Measurements from ENCODE around the gene POU2F3. TPM values are rescaled to one million over a fixed set of nuclear protein-coding genes. Genes with fewer than 3 reads are reported as not detected.

The POU2F3 gene
- polyA plus RNA-seq, 1 donor (not counting 4 experiments of a cell fraction or from before 2014, with no cell fraction given), result 0.96 TPM

DNA sequence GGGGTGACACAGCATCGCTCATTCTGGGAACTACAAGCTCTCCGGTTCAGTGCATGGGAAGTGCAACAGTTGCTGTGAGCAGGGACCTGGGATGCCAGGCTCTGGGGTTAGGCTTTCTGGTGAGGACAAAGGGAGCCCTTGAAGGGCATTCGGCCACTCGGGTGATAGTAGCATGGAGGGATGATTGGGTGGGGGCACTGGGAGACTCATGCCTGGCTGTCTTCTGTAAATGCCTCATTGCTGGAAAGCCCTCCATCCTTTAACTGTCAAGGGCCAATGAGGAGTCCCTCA, 19.2 kb upstream of the POU2F3 start:
- FAIRE-seq (no peak), DNase-seq (ENCODE audit: low read depth, low spot score) (no peak)
- Histone ChIP-seq H3K4me1 (ENCODE audit: control insufficient read depth, extremely low read depth, insufficient read depth, low read length) (no peaks in the 10 kb centered on the region), H3K36me3 (ENCODE audit: control insufficient read depth in 2 of 2, extremely low read depth in 1 of 2, insufficient read depth in 2 of 2, low read length in 2 of 2) (no peaks in the 10 kb centered on the region), H3K27ac (ENCODE audit: control insufficient read depth, insufficient read depth, low read length) (no peak overlapping the region), H3K79me2 (ENCODE audit: control insufficient read depth, insufficient read depth, low read length) (no peaks in the 10 kb centered on the region), H4K20me1 (ENCODE audit: control insufficient read depth, extremely low read depth, insufficient read depth, low read length) (peaks cover 2% of the 10 kb centered on the region), H2AFZ (ENCODE audit: control insufficient read depth, low read length) (no peak overlapping the region), H3K9me1 (ENCODE audit: control insufficient read depth, extremely low read depth, insufficient read depth, low read length) (no peaks in the 10 kb centered on the region), H3K4me2 (ENCODE audit: control insufficient read depth, extremely low read depth, insufficient read depth, low read depth, low read length) (no peak overlapping the region), H3K4me3 (ENCODE audit: control insufficient read depth in 2 of 3, extremely low read depth in 1 of 3, insufficient read depth in 2 of 3, low read depth in 1 of 3, low read length in 3 of 3) (no peak overlapping the region), H3K27me3 (ENCODE audit: control insufficient read depth, extremely low read depth, insufficient read depth, low read length) (no peaks in the 10 kb centered on the region), H3K9ac (ENCODE audit: control insufficient read depth, extremely low read depth, insufficient read depth, low read length) (no peak overlapping the region), H3K9me3 (ENCODE audit: control insufficient read depth, low read depth, low read length) (no peaks in the 10 kb centered on the region)
- dilution Hi-C loops (cut with MboI; ENCODE audit: extremely low pct_ligation_motif_present, low sequenced_read_pairs), result no loop called here
- TF ChIP-seq CTCF (optimal IDR thresholded peaks at IDR 0.05 in 1 of 3, IDR thresholded peaks at IDR 0.05 in 1 of 3, conservative IDR thresholded peaks at IDR 0.05 in 1 of 3; ENCODE audit: extremely low read depth in 1 of 3, insufficient read depth in 2 of 3, low read length in 3 of 3) (no peak), EZH2 (IDR thresholded peaks at IDR 0.05; ENCODE audit: low read length) (no peak)

DNA sequence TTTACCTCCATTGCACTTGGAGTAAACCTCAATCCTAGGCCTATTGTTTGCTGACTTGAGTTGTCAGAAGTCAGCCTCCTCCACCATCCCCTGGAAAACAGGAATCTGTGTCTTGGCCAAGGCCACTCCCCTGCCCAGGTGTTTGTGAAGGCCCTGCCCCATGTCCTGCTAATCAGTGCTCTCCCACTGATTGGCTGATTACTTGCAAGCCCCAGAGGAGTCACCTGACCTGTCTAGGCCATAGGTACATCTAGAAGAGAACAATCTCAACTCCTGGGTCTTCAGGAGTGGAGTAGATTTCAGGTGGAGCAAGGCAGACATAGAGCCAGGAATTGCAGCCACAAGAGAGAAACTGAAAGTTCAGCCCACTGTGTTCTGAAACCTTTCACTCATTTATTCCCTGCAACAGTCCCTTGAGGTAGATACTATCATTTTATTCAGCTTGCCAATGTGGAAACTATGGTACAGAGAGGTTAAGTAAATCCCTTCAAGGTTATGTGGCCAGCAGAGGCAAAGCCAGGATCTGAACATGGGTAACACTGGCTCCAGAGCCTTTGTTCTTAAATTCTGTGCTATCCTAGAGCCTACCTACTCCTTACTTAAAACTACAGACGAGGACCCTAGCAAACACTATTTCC, 18.7 kb upstream of the POU2F3 start:
- TF ChIP-seq EZH2 (IDR thresholded peaks at IDR 0.05; ENCODE audit: low read length), result no peak
- no peak for TF ChIP-seq CTCF (optimal IDR thresholded peaks at IDR 0.05 in 1 of 3, IDR thresholded peaks at IDR 0.05 in 1 of 3, conservative IDR thresholded peaks at IDR 0.05 in 1 of 3; ENCODE audit: extremely low read depth in 1 of 3, insufficient read depth in 2 of 3, low read length in 3 of 3)
- no peaks in the 10 kb centered on the region for H3K36me3 ChIP-seq (ENCODE audit: control insufficient read depth in 2 of 2, extremely low read depth in 1 of 2, insufficient read depth in 2 of 2, low read length in 2 of 2)
- H3K27me3 ChIP-seq (ENCODE audit: control insufficient read depth, extremely low read depth, insufficient read depth, low read length), result no peaks in the 10 kb centered on the region
- peaks cover 2% of the 10 kb centered on the region for H4K20me1 ChIP-seq (ENCODE audit: control insufficient read depth, extremely low read depth, insufficient read depth, low read length)
- H3K9me3 ChIP-seq (ENCODE audit: control insufficient read depth, low read depth, low read length), result no peaks in the 10 kb centered on the region
- H3K9ac ChIP-seq (ENCODE audit: control insufficient read depth, extremely low read depth, insufficient read depth, low read length), result no peak overlapping the region
- DNase-seq (ENCODE audit: low read depth, low spot score) (no peak), FAIRE-seq (no peak)
- no peaks in the 10 kb centered on the region for H3K4me1 ChIP-seq (ENCODE audit: control insufficient read depth, extremely low read depth, insufficient read depth, low read length)
- no peak overlapping the region for H2AFZ ChIP-seq (ENCODE audit: control insufficient read depth, low read length)
- H3K27ac ChIP-seq (ENCODE audit: control insufficient read depth, insufficient read depth, low read length), result no peak overlapping the region
- no peak overlapping the region for H3K4me3 ChIP-seq (ENCODE audit: control insufficient read depth in 2 of 3, extremely low read depth in 1 of 3, insufficient read depth in 2 of 3, low read depth in 1 of 3, low read length in 3 of 3)
- H3K79me2 ChIP-seq (ENCODE audit: control insufficient read depth, insufficient read depth, low read length), result no peaks in the 10 kb centered on the region
- no peaks in the 10 kb centered on the region for H3K9me1 ChIP-seq (ENCODE audit: control insufficient read depth, extremely low read depth, insufficient read depth, low read length)
- H3K4me2 ChIP-seq (ENCODE audit: control insufficient read depth, extremely low read depth, insufficient read depth, low read depth, low read length), result no peak overlapping the region
- dilution Hi-C loops (cut with MboI; ENCODE audit: extremely low pct_ligation_motif_present, low sequenced_read_pairs), result no loop called here

Measured in keratinocyte (primary cell).